ENCODE results near the gene KRR1.
"Not testable (repeated sequence)": the region's sequence is repeated elsewhere in the genome, so short reads cannot be mapped to it uniquely, and the experiment has no call there.

The KRR1 gene

GRCh38 chr12:75522124-75522523 is 10.7 kb upstream of the KRR1 start:
- DNase-seq: not testable (repeated sequence)

GRCh38 chr12:75521224-75521623 is 9.8 kb upstream of the KRR1 start:
- DNase-seq: not testable (repeated sequence)

GRCh38 chr12:75509621-75510020 is 1.8 kb downstream of the KRR1 start:
- no peak for DNase-seq

- DNase-seq: no peak
Measured at GRCh38 chr12:75508159-75508558, 3.2 kb downstream of the KRR1 start.

- no peak for DNase-seq
Measured at GRCh38 chr12:75507086-75507485, 4.3 kb downstream of the KRR1 start.

GRCh38 chr12:75505706-75506312 is 5.6 kb downstream of the KRR1 start:
- DNase-seq: no peak

- DNase-seq: no peak
Measured at GRCh38 chr12:75503866-75504265, 7.5 kb downstream of the KRR1 start.

- DNase-seq: no peak
Measured at GRCh38 chr12:75503459-75503858, 8.0 kb downstream of the KRR1 start.

GRCh38 chr12:75491169-75491568 is 20.2 kb downstream of the KRR1 start:
- DNase-seq: no peak

GRCh38 chr12:75489613-75490210 is 21.7 kb downstream of the KRR1 start:
- DNase-seq: no peak

GRCh38 chr12:75489187-75489586 is 22.2 kb downstream of the KRR1 start:
- DNase-seq: no peak

GRCh38 chr12:75488553-75488952 is 22.9 kb downstream of the KRR1 start:
- DNase-seq: no peak

GRCh38 chr12:75487308-75487707 is 24.1 kb downstream of the KRR1 start:
- DNase-seq: no peak

GRCh38 chr12:75484450-75484849 is 27.0 kb downstream of the KRR1 start:
- not testable (repeated sequence) for DNase-seq

GRCh38 chr12:75483431-75483830 is 28.0 kb downstream of the KRR1 start:
- DNase-seq: no peak

- DNase-seq: no peak
Measured at GRCh38 chr12:75482646-75483045, 28.8 kb downstream of the KRR1 start.

- DNase-seq: peak; percentile 23
Measured at GRCh38 chr12:75481774-75482173, 29.6 kb downstream of the KRR1 start.

GRCh38 chr12:75481013-75481705 is 30.2 kb downstream of the KRR1 start:
- peak; percentile 68 for DNase-seq

- peak; percentile 87 for DNase-seq
Measured at GRCh38 chr12:75480469-75480949, 30.9 kb downstream of the KRR1 start, which contains the start of gene GLIPR1. Gene GLIPR1 (plus strand): TSS chr12:75480755. CDS start chr12:75480881, 126 bp downstream.

GRCh38 chr12:75479963-75480461 is 31.4 kb downstream of the KRR1 start:
- no peak for DNase-seq

- DNase-seq: peak; percentile 75
Measured at GRCh38 chr12:75478116-75478794, 33.2 kb downstream of the KRR1 start.

- DNase-seq: no peak
Measured at GRCh38 chr12:75477137-75477536, 34.3 kb downstream of the KRR1 start.

GRCh38 chr12:75476071-75476470 is 35.3 kb downstream of the KRR1 start:
- no peak for DNase-seq
